Endothelial cell (in vitro differentiated cells): Measurements from ENCODE around the gene EIF2B4. TPM values are rescaled to one million over a fixed set of nuclear protein-coding genes. Genes with fewer than 3 reads are reported as not detected.

Source experiments
- DNase-seq: peaks from one replicate; pipeline ENCODE4 v3.0.0; 2021; ENCODE audit warnings: low spot score
- H3K27ac Mint-ChIP-seq: one replicate; pipeline ENCODE4 v1.8.0; 2021; ENCODE audit warnings: mixed read lengths, inconsistent platforms; ENCODE audit not compliant: unreplicated experiment
- H3K27me3 Mint-ChIP-seq: one replicate; pipeline ENCODE4 v1.8.0; 2021; ENCODE audit warnings: mild to moderate bottlenecking, moderate library complexity, mixed read lengths, inconsistent platforms; ENCODE audit not compliant: unreplicated experiment
- H3K36me3 Mint-ChIP-seq: one replicate; pipeline ENCODE4 v1.8.0; 2021; ENCODE audit warnings: mild to moderate bottlenecking, low read depth, mixed read lengths, inconsistent platforms; ENCODE audit not compliant: unreplicated experiment
- H3K4me1 Mint-ChIP-seq: one replicate; pipeline ENCODE4 v1.8.0; 2021; ENCODE audit warnings: mild to moderate bottlenecking, mixed read lengths, inconsistent platforms; ENCODE audit not compliant: unreplicated experiment
- H3K4me3 Mint-ChIP-seq: one replicate; pipeline ENCODE4 v1.8.0; 2021; ENCODE audit warnings: mild to moderate bottlenecking, mixed read lengths, inconsistent platforms; ENCODE audit not compliant: unreplicated experiment
- H3K9me3 Mint-ChIP-seq: one replicate; pipeline ENCODE4 v1.8.0; 2021; ENCODE audit warnings: mixed read lengths, inconsistent platforms; ENCODE audit not compliant: unreplicated experiment
- CTCF ChIP-seq: fragments of 200-600 bp; sonication (generic); IDR thresholded peaks from one replicate; pipeline ENCODE4 v1.5.0; 2021; ENCODE audit warnings: antibody characterized with exemption; ENCODE audit not compliant: unreplicated experiment
- long read RNA-seq: library from polyadenylated mRNA; unstranded; transcript quantifications from one replicate; pipeline ENCODE4 v2.0.0, GENCODE V29; 2020; ENCODE audit not compliant: unreplicated experiment
- total RNA-seq: library from RNA; stranded (reverse); fragmentation: NEBNext Ultra II Directional; extraction: Animal tissue kit (Norgen Biotek cat#: 25700); gene quantifications from one replicate; pipeline ENCODE4 v1.2.1, GENCODE V29; 2021; ENCODE audit not compliant: unreplicated experiment

The EIF2B4 gene
- 48.6 TPM for total RNA-seq
- long read RNA-seq, transcript EIF2B4-201 (13 exons, 1,792 nt) = major isoform, 26 of 59 reads
- long read RNA-seq, transcript EIF2B4-205 (13 exons, 1,608 nt) = minor isoform, 14 of 59 reads
- long read RNA-seq, partial matches to known transcripts = 1 of 59 reads
- long read RNA-seq, other reads (novel, unspliced or antisense) = 14 of 59 reads

- TF ChIP-seq CTCF = no peak
- peak; percentile 99 for DNase-seq
- peaks cover 12% of the 10 kb centered on the region for H3K27me3 Mint-ChIP-seq
- no peaks in the 10 kb centered on the region for H3K9me3 Mint-ChIP-seq
- H3K4me3 Mint-ChIP-seq = peak within 1 kb of the TSS; percentile 99
- peaks cover 28% of the 10 kb centered on the region for H3K4me1 Mint-ChIP-seq
- peaks cover 50% of the 10 kb centered on the region for H3K36me3 Mint-ChIP-seq
- H3K27ac Mint-ChIP-seq = peak within 1 kb of the TSS; percentile 96
Observed at GRCh38 chr2:27370026-27370815, at the start of gene EIF2B4, which contains the start of gene SNX17. TSS of gene EIF2B4 (minus strand) at chr2:27370338. CDS start at chr2:27370314, 24 bp downstream. TSS of gene SNX17 (plus strand) at chr2:27370616. CDS start at chr2:27370744, 128 bp downstream.

GRCh38 chr2:27416151-27416550, 46.0 kb upstream of the EIF2B4 start:
- Mint-ChIP-seq H3K27ac (no peak overlapping the region), H3K4me1 (no peaks in the 10 kb centered on the region), H3K36me3 (no peaks in the 10 kb centered on the region), H3K4me3 (no peak overlapping the region), H3K27me3 (no peaks in the 10 kb centered on the region), H3K9me3 (no peaks in the 10 kb centered on the region)
- TF ChIP-seq CTCF = no peak
- DNase-seq = no peak

DNA sequence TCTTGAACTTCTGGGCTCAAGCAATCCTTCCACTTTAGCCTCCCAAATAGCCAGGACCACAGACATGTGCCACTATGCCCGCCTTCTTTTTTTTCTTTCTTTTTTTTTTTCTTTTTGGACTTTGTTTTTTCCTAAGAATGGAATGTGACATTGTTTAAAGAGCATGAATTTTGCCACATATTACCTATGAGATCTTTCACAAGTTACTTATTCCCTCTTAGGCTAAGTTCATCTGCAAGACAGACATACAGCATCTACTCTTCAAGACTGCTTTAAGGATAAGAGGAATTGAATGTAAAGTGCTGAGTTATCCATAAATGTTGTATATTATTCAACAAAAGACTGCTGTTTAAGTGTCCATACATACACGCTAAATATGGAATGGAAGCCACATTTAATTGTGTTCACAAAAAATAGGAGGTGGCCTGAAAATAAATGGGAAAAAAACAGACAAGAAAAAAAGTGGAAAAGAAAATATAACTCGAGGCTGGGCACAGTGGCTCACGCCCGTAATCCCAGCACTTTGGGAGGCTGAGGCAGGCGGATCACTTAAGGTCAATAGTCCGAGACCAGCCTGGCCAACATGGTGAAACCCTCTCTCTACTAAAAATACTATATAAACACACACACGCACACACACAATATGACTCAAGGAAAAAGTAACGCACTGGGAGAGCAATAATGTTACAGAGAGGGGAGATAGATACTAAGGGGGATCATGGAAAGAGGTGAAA, 42.4 kb upstream of the EIF2B4 start:
- H3K27ac Mint-ChIP-seq = no peak overlapping the region
- TF ChIP-seq CTCF = no peak
- H3K4me3 Mint-ChIP-seq = no peak overlapping the region
- H3K27me3 Mint-ChIP-seq = peaks cover 7% of the 10 kb centered on the region
- H3K9me3 Mint-ChIP-seq = no peaks in the 10 kb centered on the region
- DNase-seq = no peak
- peaks cover 10% of the 10 kb centered on the region for H3K4me1 Mint-ChIP-seq
- H3K36me3 Mint-ChIP-seq = peaks cover 9% of the 10 kb centered on the region

- peak within 1 kb of the TSS; percentile 97 for H3K4me3 Mint-ChIP-seq
- peaks cover 8% of the 10 kb centered on the region for H3K27me3 Mint-ChIP-seq
- peaks cover 10% of the 10 kb centered on the region for H3K4me1 Mint-ChIP-seq
- DNase-seq = peak; percentile 97
- no peak for TF ChIP-seq CTCF
- H3K36me3 Mint-ChIP-seq = peaks cover 9% of the 10 kb centered on the region
- peak within 1 kb of the TSS; percentile 97 for H3K27ac Mint-ChIP-seq
- H3K9me3 Mint-ChIP-seq = no peaks in the 10 kb centered on the region
Observed at GRCh38 chr2:27409321-27410073, 39.4 kb upstream of the EIF2B4 start, which contains the start of gene PPM1G. TSS of gene PPM1G (minus strand) at chr2:27409591. CDS start at chr2:27409422, 169 bp downstream.
